ENCODE measurements around the gene HINFP.

DNA sequence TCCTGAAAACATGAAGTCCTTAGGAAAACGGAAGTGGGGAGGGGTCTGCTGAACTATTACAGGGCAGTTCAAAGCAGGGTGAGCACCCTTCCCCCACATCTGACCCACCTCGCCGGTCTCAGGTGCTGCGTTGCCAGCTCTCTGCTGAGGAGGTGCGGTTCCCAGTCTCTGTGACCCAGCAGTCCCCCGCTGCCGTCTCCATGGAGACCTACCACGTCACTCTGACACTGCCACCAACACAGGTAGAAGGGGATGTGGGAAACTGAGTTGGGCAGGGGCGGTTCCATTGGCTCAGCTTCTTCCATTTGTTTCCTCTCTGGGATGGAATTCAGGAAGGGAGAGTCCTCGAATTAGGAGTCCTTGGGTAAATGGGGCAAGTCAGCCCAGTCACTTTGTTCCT is 10.9 kb upstream of the HINFP start:
- TF ChIP-seq POLR2A (IDR thresholded peaks at IDR 0.05) = no peak
- TF ChIP-seq, protein P1, sequence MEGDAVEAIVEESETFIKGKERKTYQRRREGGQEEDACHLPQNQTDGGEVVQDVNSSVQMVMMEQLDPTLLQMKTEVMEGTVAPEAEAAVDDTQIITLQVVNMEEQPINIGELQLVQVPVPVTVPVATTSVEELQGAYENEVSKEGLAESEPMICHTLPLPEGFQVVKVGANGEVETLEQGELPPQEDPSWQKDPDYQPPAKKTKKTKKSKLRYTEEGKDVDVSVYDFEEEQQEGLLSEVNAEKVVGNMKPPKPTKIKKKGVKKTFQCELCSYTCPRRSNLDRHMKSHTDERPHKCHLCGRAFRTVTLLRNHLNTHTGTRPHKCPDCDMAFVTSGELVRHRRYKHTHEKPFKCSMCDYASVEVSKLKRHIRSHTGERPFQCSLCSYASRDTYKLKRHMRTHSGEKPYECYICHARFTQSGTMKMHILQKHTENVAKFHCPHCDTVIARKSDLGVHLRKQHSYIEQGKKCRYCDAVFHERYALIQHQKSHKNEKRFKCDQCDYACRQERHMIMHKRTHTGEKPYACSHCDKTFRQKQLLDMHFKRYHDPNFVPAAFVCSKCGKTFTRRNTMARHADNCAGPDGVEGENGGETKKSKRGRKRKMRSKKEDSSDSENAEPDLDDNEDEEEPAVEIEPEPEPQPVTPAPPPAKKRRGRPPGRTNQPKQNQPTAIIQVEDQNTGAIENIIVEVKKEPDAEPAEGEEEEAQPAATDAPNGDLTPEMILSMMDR (IDR thresholded peaks at IDR 0.05) = no peak

Data from Peyer's patch (tissue), 4 donors.